ENCODE measurements around the gene CHST5. TPM values are rescaled to one million over a fixed set of nuclear protein-coding genes. Genes with fewer than 3 reads are reported as not detected.
A peak's percentile ranks its signal among the peaks of the same experiment; 100 is the strongest.
"Not testable (repeated sequence)": the region's sequence is repeated elsewhere in the genome, so short reads cannot be mapped to it uniquely, and the experiment has no call there.

Gene CHST5
- total and polyA plus RNA-seq, 5 donors: 0.11 to 0.45 (median 0.15) TPM

DNA sequence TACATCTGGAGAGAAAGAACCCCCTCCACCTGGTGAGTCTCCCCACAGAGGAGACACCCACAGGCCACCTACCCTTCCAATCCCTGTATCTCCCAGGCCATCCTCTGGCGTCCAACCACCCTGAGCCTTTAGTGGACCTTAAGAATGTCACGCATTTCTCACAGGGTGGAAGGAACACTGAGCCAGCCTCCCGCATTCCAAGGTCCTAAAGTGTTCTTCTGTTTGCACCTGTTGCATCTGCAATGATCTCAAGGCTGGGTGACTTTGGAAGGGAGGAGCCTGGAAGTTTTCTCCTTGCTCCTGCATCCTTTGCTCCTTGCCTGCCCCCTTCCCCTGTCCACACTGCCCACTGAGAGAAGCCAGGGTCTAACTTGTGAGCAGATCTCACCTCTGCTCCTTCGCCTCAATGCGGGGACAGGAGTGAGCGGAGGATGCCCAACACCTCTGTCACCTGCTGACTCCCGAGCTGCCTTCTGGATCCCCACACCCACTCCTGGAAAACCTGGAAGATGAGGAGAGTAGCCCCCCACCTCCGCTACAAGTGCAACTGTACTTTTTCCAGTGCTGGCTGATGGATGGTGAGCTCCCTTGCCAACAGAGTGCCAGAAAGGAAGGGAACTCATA lies 3.7 kb downstream of the CHST5 start:
- no peak overlapping the region for H3K27ac ChIP-seq (ENCODE audit: low read length)
- H3K27me3 ChIP-seq (ENCODE audit: control insufficient read depth, insufficient read depth): no peaks in the 10 kb centered on the region
- H3K4me3 ChIP-seq (ENCODE audit: low read length): no peak overlapping the region
- ATAC-seq (no peak), DNase-seq (no peak)
- intact Hi-C loops (cut with DNase I): loop anchor here in 2 of 4 donors (10.0 kb wide), 2 partner anchors 47 to 57 kb away; no protein-coding TSS in a partner anchor
- H3K4me1 ChIP-seq (ENCODE audit: control insufficient read depth, insufficient read depth, low read length): no peaks in the 10 kb centered on the region
- no peaks in the 10 kb centered on the region for H3K9me3 ChIP-seq (ENCODE audit: control insufficient read depth, low read length)
- 88% methylated on average over 8 of the region's 8 CpGs for WGBS

GRCh38 chr16:75529959-75530358 lies 5.9 kb downstream of the CHST5 start:
- ATAC-seq (no peak), DNase-seq (no peak)
- no peak overlapping the region for H3K4me3 ChIP-seq (ENCODE audit: low read length)
- no peak overlapping the region for H3K27ac ChIP-seq (ENCODE audit: low read length)
- no peaks in the 10 kb centered on the region for H3K9me3 ChIP-seq (ENCODE audit: control insufficient read depth, low read length)
- WGBS: 97% methylated on average over 29 of the region's 29 CpGs
- H3K27me3 ChIP-seq (ENCODE audit: control insufficient read depth, insufficient read depth): no peaks in the 10 kb centered on the region
- intact Hi-C loops (cut with DNase I): loop anchor here in 2 of 4 donors (10.0 kb wide), 2 partner anchors 45 to 55 kb away; no protein-coding TSS in a partner anchor
- H3K4me1 ChIP-seq (ENCODE audit: control insufficient read depth, insufficient read depth, low read length): no peaks in the 10 kb centered on the region

DNA sequence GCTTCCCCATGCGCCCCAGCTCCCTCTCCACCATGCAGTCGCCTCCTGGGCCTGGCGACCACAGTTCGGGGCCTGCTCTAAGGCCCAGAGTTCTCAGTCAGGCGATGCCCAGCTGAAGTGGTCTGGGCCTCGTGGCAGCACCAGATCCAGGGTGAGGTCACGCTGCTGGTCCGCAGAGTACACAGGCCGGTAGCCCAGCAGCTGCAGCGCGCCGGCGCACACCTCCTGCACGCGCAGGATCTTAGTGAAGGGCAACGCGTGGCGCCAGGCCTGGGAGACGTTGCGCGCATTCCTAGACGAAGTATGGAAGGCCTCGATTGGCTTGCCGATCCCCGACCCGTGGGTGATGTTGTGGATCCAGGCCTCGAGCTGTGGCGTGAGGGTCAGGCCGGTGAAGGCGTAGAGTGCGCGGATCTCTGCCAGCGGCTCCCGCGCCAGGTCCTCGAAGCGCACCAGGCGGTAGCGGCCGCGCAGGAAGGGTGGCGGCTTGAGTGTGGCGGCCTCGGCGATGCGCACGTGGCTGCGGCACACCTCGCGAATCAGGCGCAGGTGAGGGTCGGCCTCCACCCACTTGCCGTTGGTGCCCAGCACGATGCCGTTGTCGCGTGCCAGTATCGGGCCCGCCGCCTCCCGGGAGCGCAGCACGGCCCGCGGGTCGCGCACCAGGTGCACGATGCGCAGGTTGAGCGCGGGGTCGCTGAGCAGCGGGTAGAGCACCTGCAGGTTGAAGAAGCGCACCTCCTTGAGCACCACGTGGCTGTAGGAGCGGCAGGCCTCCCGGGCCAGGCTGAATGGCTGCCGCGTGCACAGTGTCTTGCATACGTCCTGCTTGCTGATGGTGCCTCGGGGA lies 6.6 kb downstream of the CHST5 start:
- no peak for ATAC-seq
- 93% methylated on average over 81 of the region's 81 CpGs for WGBS
- intact Hi-C loops (cut with DNase I): no loop called here
- Histone ChIP-seq H3K4me3 (ENCODE audit: low read length) (no peak overlapping the region), H3K27me3 (ENCODE audit: control insufficient read depth, insufficient read depth) (no peaks in the 10 kb centered on the region), H3K4me1 (ENCODE audit: control insufficient read depth, insufficient read depth, low read length) (no peaks in the 10 kb centered on the region), H3K27ac (ENCODE audit: low read length) (no peak overlapping the region), H3K9me3 (ENCODE audit: control insufficient read depth, low read length) (no peaks in the 10 kb centered on the region)
- DNase-seq: no peak

- ATAC-seq (no peak), DNase-seq (no peak)
- intact Hi-C loops (cut with DNase I): no loop called here
- H3K9me3 ChIP-seq (ENCODE audit: control insufficient read depth, low read length): no peaks in the 10 kb centered on the region
- no peaks in the 10 kb centered on the region for H3K4me1 ChIP-seq (ENCODE audit: control insufficient read depth, insufficient read depth, low read length)
- 82% methylated on average over 5 of the region's 5 CpGs for WGBS
- H3K27ac ChIP-seq (ENCODE audit: low read length): no peak overlapping the region
- no peak overlapping the region for H3K4me3 ChIP-seq (ENCODE audit: low read length)
- no peaks in the 10 kb centered on the region for H3K27me3 ChIP-seq (ENCODE audit: control insufficient read depth, insufficient read depth)
These were observed 8.0 kb downstream of the CHST5 start for GRCh38 chr16:75527825-75528299.

DNA sequence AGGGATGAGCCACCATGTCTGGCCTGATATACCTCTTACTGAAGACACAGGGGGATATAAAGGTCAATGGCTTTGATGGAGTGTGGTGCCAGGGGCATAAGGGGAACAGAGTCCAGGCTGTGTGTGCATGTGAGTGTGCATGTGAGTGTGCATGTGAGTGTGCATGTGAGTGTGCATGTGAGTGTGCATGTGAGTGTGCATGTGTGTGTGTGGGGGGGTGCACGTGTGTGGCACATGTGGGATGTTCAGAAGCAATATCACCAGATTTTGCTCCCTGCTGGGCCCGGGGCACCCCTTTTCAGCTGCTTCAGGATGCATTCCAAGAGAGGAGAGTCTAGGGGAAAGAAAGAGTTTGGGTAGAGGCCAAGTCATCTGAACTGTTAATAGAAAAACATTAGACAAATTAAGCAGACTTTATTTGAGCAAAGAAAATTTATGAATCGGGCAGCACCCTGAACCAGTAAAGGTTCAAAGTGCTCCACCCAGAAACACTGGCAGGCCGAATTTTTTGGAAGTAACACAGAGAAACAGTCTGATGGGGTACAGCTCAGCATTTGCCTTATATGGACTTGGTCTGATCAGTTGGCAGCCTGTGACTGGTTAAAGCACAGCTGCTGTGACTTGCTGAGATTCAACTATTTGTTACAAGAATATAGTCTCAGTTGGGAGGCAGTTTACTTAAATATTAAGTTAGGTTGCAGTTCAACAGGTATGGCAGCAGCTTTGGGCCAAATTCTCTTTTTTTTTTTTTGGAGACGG lies 9.7 kb downstream of the CHST5 start:
- Histone ChIP-seq H3K9me3 (ENCODE audit: control insufficient read depth, low read length) (no peaks in the 10 kb centered on the region), H3K4me3 (ENCODE audit: low read length) (no peak overlapping the region), H3K27ac (ENCODE audit: low read length) (no peak overlapping the region), H3K27me3 (ENCODE audit: control insufficient read depth, insufficient read depth) (no peaks in the 10 kb centered on the region), H3K4me1 (ENCODE audit: control insufficient read depth, insufficient read depth, low read length) (no peaks in the 10 kb centered on the region)
- DNase-seq: no peak
- intact Hi-C loops (cut with DNase I): no loop called here
- 87% methylated on average over 5 of the region's 5 CpGs for WGBS
- ATAC-seq: no peak

GRCh38 chr16:75519175-75519574 lies 16.7 kb downstream of the CHST5 start:
- Histone ChIP-seq H3K4me1 (ENCODE audit: control insufficient read depth, insufficient read depth, low read length) (no peaks in the 10 kb centered on the region), H3K27me3 (ENCODE audit: control insufficient read depth, insufficient read depth) (no peaks in the 10 kb centered on the region), H3K27ac (ENCODE audit: low read length) (no peak overlapping the region), H3K9me3 (ENCODE audit: control insufficient read depth, low read length) (no peaks in the 10 kb centered on the region), H3K4me3 (ENCODE audit: low read length) (no peak overlapping the region)
- 96% methylated on average over 6 of the region's 6 CpGs for WGBS
- intact Hi-C loops (cut with DNase I): loop anchor here in 2 of 4 donors (5.0 kb wide), 2 partner anchors 33 to 38 kb away; partner anchors contain the start of gene TMEM231 (in 1 of the 2)
- DNase-seq: no peak
- no peak for ATAC-seq

- not testable (repeated sequence) for DNase-seq; H3K9me3 ChIP-seq (ENCODE audit: control insufficient read depth, low read length); H3K27me3 ChIP-seq (ENCODE audit: control insufficient read depth, insufficient read depth); H3K4me1 ChIP-seq (ENCODE audit: control insufficient read depth, insufficient read depth, low read length)
- Histone ChIP-seq H3K4me3 (ENCODE audit: low read length) (peak overlapping the region; percentile 74), H3K27ac (ENCODE audit: low read length) (peak overlapping the region; percentile 89)
- intact Hi-C loops (cut with DNase I): loop anchor here in 2 of 4 donors (5.0 kb wide), 2 partner anchors 36 to 41 kb away; partner anchors contain the start of gene TMEM231 (in 1 of the 2)
- peak; percentile 45 to 61 for ATAC-seq
- WGBS: 7% methylated on average over 42 of the region's 42 CpGs
These were observed 19.5 kb downstream of the CHST5 start for GRCh38 chr16:75516189-75516966.

DNA sequence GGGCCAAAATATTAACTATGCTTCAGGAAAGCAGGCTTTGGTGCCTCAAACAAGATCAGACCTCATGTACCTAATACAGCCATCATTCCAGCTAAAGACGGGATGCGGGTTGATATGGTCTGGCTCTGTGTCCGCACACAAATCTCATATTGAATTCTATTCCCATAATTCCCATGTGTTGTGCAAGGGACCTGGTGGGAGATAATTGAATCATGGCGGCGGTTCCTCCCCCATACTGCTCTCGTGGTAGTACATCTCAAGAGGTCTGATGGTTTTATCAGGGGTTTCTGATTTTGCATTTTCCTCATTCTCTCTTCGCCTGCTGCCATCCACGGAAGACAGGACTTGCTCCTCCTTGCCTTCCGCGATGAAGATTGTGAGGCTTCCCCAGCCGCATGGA lies 21.6 kb downstream of the CHST5 start:
- DNase-seq (no peak), ATAC-seq (no peak)
- H3K4me3 ChIP-seq (ENCODE audit: low read length): no peak overlapping the region
- no peaks in the 10 kb centered on the region for H3K9me3 ChIP-seq (ENCODE audit: control insufficient read depth, low read length)
- intact Hi-C loops (cut with DNase I): no loop called here
- no peaks in the 10 kb centered on the region for H3K27me3 ChIP-seq (ENCODE audit: control insufficient read depth, insufficient read depth)
- no peak overlapping the region for H3K27ac ChIP-seq (ENCODE audit: low read length)
- no peaks in the 10 kb centered on the region for H3K4me1 ChIP-seq (ENCODE audit: control insufficient read depth, insufficient read depth, low read length)
- 92% methylated on average over 11 of the region's 11 CpGs for WGBS

- H3K4me3 ChIP-seq (ENCODE audit: low read length): no peak overlapping the region
- no peak overlapping the region for H3K27ac ChIP-seq (ENCODE audit: low read length)
- peak in 2 of 3 donors; percentile 56 to 66 for DNase-seq
- peak; percentile 85 to 89 for ATAC-seq
- no peaks in the 10 kb centered on the region for H3K27me3 ChIP-seq (ENCODE audit: control insufficient read depth, insufficient read depth)
- intact Hi-C loops (cut with DNase I): no loop called here
- WGBS: 29% methylated on average over 7 of the region's 7 CpGs
- no peaks in the 10 kb centered on the region for H3K9me3 ChIP-seq (ENCODE audit: control insufficient read depth, low read length)
- H3K4me1 ChIP-seq (ENCODE audit: control insufficient read depth, insufficient read depth, low read length): peaks cover 2% of the 10 kb centered on the region
These were observed 29.3 kb downstream of the CHST5 start for GRCh38 chr16:75506574-75506973.

DNA sequence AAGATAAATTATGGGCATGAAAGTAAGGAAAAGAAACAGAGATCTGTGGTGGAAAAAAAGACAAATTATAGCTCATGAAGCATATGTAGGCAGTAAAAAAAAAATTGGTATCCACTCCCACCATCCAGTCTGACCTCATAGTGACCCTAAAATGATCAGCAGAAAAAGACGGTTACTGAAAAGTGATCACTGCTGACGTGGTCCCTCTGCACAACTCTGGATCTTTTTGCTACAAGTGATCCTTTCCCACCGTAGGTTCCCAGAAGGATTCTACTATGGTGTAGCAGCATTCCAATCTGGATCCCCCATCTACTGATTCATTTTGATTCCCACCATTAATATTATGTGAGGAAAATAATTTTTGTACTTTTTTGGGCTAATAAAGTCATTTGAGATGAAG lies 29.8 kb downstream of the CHST5 start:
- Histone ChIP-seq H3K4me3 (ENCODE audit: low read length) (no peak overlapping the region), H3K27me3 (ENCODE audit: control insufficient read depth, insufficient read depth) (no peaks in the 10 kb centered on the region), H3K9me3 (ENCODE audit: control insufficient read depth, low read length) (no peaks in the 10 kb centered on the region), H3K4me1 (ENCODE audit: control insufficient read depth, insufficient read depth, low read length) (peaks cover 2% of the 10 kb centered on the region), H3K27ac (ENCODE audit: low read length) (no peak overlapping the region)
- no peak for ATAC-seq
- WGBS: 77% methylated on average over 3 of the region's 3 CpGs
- intact Hi-C loops (cut with DNase I): no loop called here
- DNase-seq: no peak

Data from right cardiac atrium (tissue), 5 donors.